MM.1S (cell line): ENCODE data around the gene A4GALT.

Experiments
- DNase-seq: peaks from one replicate; pipeline ENCODE4 v3.0.0-alpha.2; 2015
- H2AFZ ChIP-seq: fragments of 300-600 bp; sonication (generic); 2 replicates; pipeline ENCODE4 v1.6.0; 2016; ENCODE audit warnings: antibody characterized with exemption, low read length
- H3F3A ChIP-seq: fragments of 300-600 bp; sonication (generic); 2 replicates; pipeline ENCODE4 v1.6.1; 2016; ENCODE audit warnings: mild to moderate bottlenecking, antibody characterized with exemption, low read length, moderate library complexity, mixed read lengths; ENCODE audit not compliant: insufficient read depth
- H3K27ac ChIP-seq: fragments of 300-600 bp; sonication (generic); 2 replicates; pipeline ENCODE4 v1.5.1; 2016; ENCODE audit warnings: mild to moderate bottlenecking, low read length
- H3K27me3 ChIP-seq: fragments of 300-600 bp; sonication (generic); replicated peaks from 2 replicates; pipeline ENCODE4 v1.6.0; 2016; ENCODE audit warnings: low read length; ENCODE audit not compliant: insufficient read depth
- H3K36me3 ChIP-seq: fragments of 300-600 bp; sonication (generic); replicated peaks from 2 replicates; pipeline ENCODE4 v1.6.1; 2016; ENCODE audit warnings: mild to moderate bottlenecking, low read length, mixed read lengths; ENCODE audit not compliant: insufficient read depth
- H3K4me1 ChIP-seq: fragments of 300-600 bp; sonication (generic); 2 replicates; pipeline ENCODE4 v1.6.1; 2016; ENCODE audit warnings: low read length, mixed read lengths
- H3K4me2 ChIP-seq: fragments of 300-600 bp; sonication (generic); 2 replicates; pipeline ENCODE4 v1.6.0; 2016; ENCODE audit warnings: low read depth, low read length
- H3K4me3 ChIP-seq: fragments of 300-600 bp; sonication (generic); 2 replicates; pipeline ENCODE4 v1.5.1; 2016; ENCODE audit warnings: low read length, mixed read lengths
- H3K79me2 ChIP-seq: fragments of 300-600 bp; sonication (generic); 2 replicates; pipeline ENCODE4 v1.6.1; 2016; ENCODE audit warnings: mixed run types, low read length, mixed read lengths
- H3K9ac ChIP-seq: fragments of 300-600 bp; sonication (generic); 2 replicates; pipeline ENCODE4 v1.6.1; 2016; ENCODE audit warnings: low read length, mixed read lengths
- H3K9me2 ChIP-seq: fragments of 300-600 bp; sonication (generic); replicated peaks from 2 replicates; pipeline ENCODE4 v1.6.1; 2016; ENCODE audit warnings: mild to moderate bottlenecking, low read length, mixed read lengths; ENCODE audit not compliant: insufficient read depth
- H3K9me3 ChIP-seq: fragments of 300-600 bp; sonication (generic); replicated peaks from 2 replicates; pipeline ENCODE4 v1.6.1; 2016; ENCODE audit warnings: mild to moderate bottlenecking, low read length, mixed read lengths; ENCODE audit not compliant: insufficient read depth
- H4K20me1 ChIP-seq: fragments of 300-600 bp; sonication (generic); 2 replicates; pipeline ENCODE4 v1.6.1; 2016; ENCODE audit warnings: mild to moderate bottlenecking, low read length, moderate library complexity, mixed read lengths; ENCODE audit not compliant: insufficient read depth
- EZH2 ChIP-seq: fragments of 300-600 bp; sonication (generic); optimal IDR thresholded peaks from 2 replicates; pipeline ENCODE3; 2017; ENCODE audit warnings: low read depth, mild to moderate bottlenecking, antibody characterized with exemption, low read length, mixed read lengths
- EZH2phosphoT487 ChIP-seq: fragments of 300-600 bp; sonication (generic); IDR thresholded peaks from 2 replicates; pipeline ENCODE4 v1.6.1; 2018; ENCODE audit warnings: antibody characterized with exemption, low read length
- TF ChIP-seq, protein P1 (sequence below): fragments of 300-600 bp; sonication (generic); IDR thresholded peaks from 2 replicates; pipeline ENCODE4 v1.5.1; 2016; ENCODE audit warnings: antibody characterized with exemption, low read length, mixed read lengths

A4GALT gene

GRCh38 chr22:42654436-42655073 lies 66.1 kb downstream of the A4GALT start:
- Histone ChIP-seq H3K4me1 (0 out of 2 replicates have a peak, but pooled peaks cover 4% of the 10 kb centered on the region), H3K36me3 (no peaks in the 10 kb centered on the region), H3K4me3 (no peak overlapping the region), H3K79me2 (no peaks in the 10 kb centered on the region), H3K9ac (no peak overlapping the region), H3K9me2 (no peaks in the 10 kb centered on the region), H4K20me1 (no peaks in the 10 kb centered on the region), H3K9me3 (no peaks in the 10 kb centered on the region), H2AFZ (no peak overlapping the region), H3K4me2 (no peak overlapping the region), H3K27ac (no peak overlapping the region), H3K27me3 (no peaks in the 10 kb centered on the region), H3F3A (no peaks in the 10 kb centered on the region)
- no peak for DNase-seq
- TF ChIP-seq, protein P1, sequence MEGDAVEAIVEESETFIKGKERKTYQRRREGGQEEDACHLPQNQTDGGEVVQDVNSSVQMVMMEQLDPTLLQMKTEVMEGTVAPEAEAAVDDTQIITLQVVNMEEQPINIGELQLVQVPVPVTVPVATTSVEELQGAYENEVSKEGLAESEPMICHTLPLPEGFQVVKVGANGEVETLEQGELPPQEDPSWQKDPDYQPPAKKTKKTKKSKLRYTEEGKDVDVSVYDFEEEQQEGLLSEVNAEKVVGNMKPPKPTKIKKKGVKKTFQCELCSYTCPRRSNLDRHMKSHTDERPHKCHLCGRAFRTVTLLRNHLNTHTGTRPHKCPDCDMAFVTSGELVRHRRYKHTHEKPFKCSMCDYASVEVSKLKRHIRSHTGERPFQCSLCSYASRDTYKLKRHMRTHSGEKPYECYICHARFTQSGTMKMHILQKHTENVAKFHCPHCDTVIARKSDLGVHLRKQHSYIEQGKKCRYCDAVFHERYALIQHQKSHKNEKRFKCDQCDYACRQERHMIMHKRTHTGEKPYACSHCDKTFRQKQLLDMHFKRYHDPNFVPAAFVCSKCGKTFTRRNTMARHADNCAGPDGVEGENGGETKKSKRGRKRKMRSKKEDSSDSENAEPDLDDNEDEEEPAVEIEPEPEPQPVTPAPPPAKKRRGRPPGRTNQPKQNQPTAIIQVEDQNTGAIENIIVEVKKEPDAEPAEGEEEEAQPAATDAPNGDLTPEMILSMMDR = no peak
- TF ChIP-seq EZH2 (no peak), EZH2phosphoT487 (no peak)

DNA sequence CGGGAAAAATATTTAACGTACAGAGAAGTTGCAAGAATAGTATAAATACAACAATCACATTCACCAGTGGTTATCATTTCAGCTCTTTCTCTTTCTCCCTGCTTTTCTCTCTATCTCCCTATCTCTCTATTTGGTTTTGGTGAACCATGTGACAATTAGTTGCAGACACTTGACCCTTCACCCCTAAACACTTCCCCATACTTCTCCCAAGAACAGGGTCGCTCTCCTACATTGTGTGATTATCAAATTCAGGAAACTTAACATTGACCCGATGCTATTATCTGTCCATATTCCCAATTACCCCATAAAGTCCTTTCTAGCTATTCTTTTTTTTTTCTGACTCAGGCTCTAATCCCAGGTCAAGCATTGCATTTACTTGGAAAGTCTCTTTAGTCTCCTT lies 66.7 kb downstream of the A4GALT start:
- Histone ChIP-seq H4K20me1 (no peaks in the 10 kb centered on the region), H3K4me2 (no peak overlapping the region), H3K79me2 (no peaks in the 10 kb centered on the region), H3K36me3 (no peaks in the 10 kb centered on the region), H3K4me1 (0 out of 2 replicates have a peak, but pooled peaks cover 4% of the 10 kb centered on the region), H3K9me2 (no peaks in the 10 kb centered on the region), H3K4me3 (no peak overlapping the region), H3K9ac (no peak overlapping the region), H3K9me3 (no peaks in the 10 kb centered on the region), H3F3A (no peaks in the 10 kb centered on the region), H3K27me3 (no peaks in the 10 kb centered on the region), H2AFZ (no peak overlapping the region), H3K27ac (no peak overlapping the region)
- TF ChIP-seq EZH2 = no peak
- no peak for TF ChIP-seq EZH2phosphoT487
- TF ChIP-seq, protein P1 = no peak
- DNase-seq = no peak

GRCh38 chr22:42651134-42651533 lies 69.5 kb downstream of the A4GALT start:
- no peak overlapping the region for H3K4me2 ChIP-seq
- DNase-seq = no peak
- H3K4me1 ChIP-seq = peaks cover 12% of the 10 kb centered on the region
- no peaks in the 10 kb centered on the region for H3K36me3 ChIP-seq
- peaks cover 27% of the 10 kb centered on the region for H3K79me2 ChIP-seq
- no peaks in the 10 kb centered on the region for H3F3A ChIP-seq
- H3K27ac ChIP-seq = no peak overlapping the region
- TF ChIP-seq EZH2 = no peak
- no peak overlapping the region for H3K9ac ChIP-seq
- no peak overlapping the region for H3K4me3 ChIP-seq
- H3K9me3 ChIP-seq = no peaks in the 10 kb centered on the region
- H4K20me1 ChIP-seq = no peaks in the 10 kb centered on the region
- H3K9me2 ChIP-seq = no peaks in the 10 kb centered on the region
- no peaks in the 10 kb centered on the region for H3K27me3 ChIP-seq
- no peak overlapping the region for H2AFZ ChIP-seq
